GM12892 (cell line): ENCODE results near the gene CACNB4.

Source experiments
- POLR2A ChIP-seq: IDR thresholded peaks from 2 replicates; pipeline ENCODE4 v1.6.1; 2011; ENCODE audit warnings: low read depth, low read length, control low read depth
- POLR2AphosphoS5 ChIP-seq: IDR thresholded peaks from 2 replicates; pipeline ENCODE4 v1.6.1; 2011; ENCODE audit warnings: low read depth, low read length, control low read depth

- TF ChIP-seq POLR2A (no peak), POLR2AphosphoS5 (no peak)
Observed at GRCh38 chr2:152115952-152116351, 17.1 kb upstream of the CACNB4 start.
